Left forelimb (tissue), 1 donor: Measurements from ENCODE around the gene RTN4R.

Experiments used
- DNase-seq: peaks from one replicate; pipeline ENCODE4 v3.0.0-alpha.2; 2018; ENCODE audit warnings: low spot score

RTN4R gene

DNA sequence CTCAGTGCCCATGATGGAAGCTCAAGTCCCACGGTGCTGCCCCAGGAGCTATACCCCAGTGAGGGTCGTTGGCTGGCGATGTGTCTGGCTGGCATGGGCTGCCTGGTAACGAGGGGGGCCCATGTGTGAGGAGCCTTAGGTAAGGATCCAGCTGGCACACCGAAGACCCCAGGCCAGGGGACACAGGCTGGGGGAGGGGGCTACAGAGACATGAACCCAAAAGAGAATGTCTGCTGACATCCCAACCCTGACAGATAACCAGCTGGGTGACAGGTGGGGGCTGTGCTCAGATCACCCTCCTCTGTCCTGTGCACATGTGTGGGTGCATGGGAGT is 39.2 kb downstream of the RTN4R start:
- no peak for DNase-seq

DNA sequence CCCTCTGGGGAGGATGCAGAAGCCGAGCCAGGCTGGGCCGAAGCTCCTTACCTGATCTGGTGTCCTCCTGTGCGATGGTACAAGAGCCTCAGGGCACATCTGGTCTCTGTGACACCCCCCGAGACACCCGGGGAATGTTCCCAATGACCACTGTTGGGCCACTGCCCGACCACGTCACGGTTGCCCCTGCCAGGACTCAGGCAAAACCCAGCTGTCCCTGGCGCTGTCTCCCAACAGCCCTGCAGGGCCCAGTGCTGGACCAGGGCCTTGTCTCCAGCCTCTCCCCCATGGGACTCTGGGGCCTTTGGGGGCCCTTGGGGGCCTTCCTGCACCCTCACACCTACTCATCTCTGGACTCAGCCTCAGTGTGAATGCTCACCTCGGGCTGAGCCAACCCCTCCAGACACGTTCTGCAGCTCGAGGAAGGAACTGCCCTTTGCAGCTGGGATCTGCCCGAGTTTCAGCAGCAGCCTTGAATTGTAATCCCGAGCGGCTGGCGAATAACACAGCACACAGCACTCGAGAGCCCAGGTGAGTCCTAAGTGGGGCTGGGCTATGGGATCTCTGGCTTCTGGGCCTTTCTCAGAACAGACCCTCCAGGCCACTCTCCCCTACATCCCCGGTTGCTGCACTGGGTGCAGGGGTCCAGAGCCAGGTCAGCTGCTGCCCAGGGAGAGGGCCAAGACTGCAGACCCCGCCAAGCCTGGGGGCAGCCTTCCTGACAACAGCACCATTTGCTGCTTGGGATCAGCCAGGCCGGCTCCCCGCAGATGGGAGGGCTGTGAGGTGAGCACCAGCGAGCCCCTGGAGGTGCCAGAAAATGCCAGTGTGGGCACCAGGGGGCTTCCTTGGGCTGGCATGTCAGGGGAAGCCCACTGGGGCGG is 39.8 kb downstream of the RTN4R start:
- DNase-seq = no peak

GRCh38 chr22:20227363-20227762 is 40.8 kb downstream of the RTN4R start:
- no peak for DNase-seq

GRCh38 chr22:20226760-20227350 is 41.3 kb downstream of the RTN4R start:
- DNase-seq = no peak

DNA sequence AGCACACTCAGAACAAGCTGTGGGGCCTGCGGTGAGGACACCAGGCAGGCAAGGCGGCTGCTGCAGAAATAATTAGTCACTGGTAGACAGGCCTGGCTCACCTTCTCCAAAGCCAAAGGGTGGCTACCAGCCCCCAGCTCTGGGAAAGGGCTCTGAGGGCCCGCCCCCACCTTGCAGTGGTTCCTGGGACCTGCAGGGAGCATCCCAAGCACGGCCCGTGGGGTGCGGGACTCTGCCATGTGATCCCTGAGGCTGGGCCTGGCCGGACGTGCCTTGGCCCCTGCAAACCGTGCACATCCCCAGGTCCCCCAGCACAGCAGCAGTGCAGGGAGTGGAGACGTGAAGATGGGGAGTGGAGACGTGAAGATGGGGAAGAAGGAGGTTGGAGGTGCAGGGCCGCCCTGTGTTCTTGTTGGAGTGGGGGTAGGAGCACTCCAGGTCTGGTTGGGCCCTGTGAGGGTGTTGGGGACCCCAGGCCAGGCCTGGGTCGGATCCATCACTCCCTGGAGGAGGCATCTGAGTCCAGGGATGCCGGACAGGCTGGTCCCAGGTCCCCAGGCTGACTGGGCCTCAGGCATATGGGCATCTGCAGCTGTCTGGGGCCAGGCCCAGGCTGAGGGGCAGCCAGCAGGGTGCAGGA is 41.9 kb downstream of the RTN4R start:
- DNase-seq = no peak

DNA sequence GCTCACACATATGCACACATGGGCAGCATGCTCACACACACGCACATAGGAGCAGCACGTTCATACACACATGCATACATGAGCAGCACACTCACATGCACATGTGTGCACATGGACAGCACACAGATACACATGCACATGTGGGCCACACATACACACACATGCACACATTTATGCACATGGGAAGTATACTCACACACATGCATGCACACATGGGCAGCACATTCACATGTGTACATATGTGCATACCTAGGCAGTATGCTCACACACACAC is 42.5 kb downstream of the RTN4R start:
- DNase-seq = no peak

- DNase-seq = no peak
These were observed 43.0 kb downstream of the RTN4R start for GRCh38 chr22:20224917-20225692.

DNA sequence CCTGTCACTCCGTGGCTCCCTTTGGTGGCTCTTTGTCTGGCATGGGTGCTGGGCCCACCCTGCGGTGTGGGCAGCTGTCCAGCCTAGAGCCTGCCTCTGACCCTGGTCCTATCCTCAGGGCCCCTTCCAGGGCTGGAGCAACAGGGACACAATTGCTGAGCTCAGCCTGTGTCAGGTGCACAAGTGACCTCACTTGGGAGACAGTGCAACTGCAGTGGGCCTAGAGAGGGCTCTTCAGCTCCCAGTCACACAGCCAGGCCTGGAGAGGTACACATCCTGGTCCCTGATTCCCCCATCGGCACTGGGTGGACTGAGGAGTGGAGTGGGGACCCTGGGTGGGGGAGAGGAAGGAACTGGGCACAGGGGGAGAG is 43.9 kb downstream of the RTN4R start:
- DNase-seq = no peak

DNA sequence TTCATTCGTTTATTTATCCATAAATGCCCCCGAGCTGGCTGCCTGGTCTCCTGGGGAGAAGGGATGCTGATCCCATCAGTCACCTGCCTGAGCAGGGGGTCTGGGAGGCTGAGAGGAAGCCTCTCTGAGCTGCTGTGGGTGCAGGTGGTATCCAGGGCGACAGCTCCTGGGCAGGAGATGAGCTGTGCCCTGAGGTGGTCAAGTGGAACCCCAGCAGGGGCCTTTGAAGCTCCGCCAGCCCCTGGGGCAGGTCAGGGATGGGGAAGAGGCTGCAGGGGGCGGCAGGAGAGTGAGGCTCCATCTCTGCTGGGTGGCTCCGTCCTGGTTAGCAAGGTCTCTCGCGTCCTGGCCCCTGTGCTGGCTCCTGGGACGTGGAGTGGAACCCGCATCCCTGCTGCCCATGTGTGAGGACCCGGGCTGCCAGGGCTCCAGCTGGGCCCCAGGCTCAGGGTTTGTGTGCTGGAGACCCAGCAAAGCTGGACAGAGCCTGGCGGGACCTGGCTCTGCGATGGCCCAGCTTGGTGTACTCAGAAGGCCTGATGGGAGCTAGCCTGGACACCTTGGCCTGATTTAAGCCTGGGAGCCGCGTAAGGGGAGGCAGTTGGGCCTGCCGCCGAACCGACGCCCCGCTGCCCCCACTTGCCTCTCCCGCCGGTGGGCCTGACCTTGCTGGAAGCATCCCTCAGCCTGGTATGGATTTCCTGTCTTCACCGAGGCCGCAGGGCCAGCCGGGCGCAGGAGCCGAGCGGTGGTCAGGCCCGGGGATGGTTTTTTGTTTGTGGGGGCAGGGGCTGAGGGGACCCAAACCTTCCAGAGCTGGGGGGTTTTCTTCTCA is 44.5 kb downstream of the RTN4R start:
- no peak for DNase-seq

- no peak for DNase-seq
These were observed 45.2 kb downstream of the RTN4R start for GRCh38 chr22:20222764-20223420.

GRCh38 chr22:20221421-20222340 is 46.4 kb downstream of the RTN4R start:
- DNase-seq = no peak

- DNase-seq = no peak
These were observed 47.5 kb downstream of the RTN4R start for GRCh38 chr22:20220629-20221026.

DNA sequence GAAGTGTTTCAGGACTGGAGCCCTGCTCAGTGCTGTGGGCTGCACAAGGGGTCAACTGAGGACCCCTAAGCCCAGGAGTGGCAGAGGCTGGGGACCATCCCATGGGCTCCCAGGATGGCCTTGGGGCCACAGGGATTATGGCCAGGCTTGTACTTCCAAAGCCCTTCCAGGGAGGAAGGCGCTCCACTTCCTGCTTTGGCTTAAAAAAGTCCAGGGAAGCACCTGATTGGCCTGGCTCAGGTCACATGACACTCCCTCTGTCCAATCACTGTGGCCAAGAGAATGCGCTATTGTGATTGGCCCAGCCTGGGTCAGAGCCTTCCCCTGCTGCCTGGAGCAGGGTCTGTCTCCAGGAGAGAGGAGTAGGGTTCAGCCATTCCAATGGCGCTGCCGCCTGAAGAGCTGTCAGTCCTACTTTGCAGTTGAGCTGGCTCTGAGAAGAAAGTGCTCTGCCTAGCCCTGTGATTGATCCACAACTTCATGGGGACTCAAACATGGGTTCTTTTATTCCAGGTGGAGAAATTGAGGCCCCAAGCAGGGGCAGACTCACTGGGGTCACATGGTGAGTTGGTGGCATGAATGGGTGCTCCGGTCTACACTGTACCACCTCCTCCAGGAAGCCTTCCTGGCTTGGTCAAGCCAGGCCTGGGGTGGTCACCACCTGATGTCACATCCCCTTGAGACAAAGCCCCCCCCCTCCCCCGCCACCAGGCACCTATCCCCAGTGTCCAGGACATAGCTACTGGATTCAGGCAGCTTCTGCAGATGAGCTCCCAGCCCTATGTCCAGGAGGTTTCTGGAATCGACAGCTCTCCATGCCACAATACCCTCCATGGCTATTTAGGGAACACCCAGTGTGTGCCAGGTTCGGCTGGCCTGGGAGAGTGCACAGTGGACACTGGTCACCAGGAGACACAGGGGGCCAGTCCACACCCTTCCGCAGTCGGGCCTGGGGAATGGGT is 48.2 kb downstream of the RTN4R start:
- DNase-seq = no peak

GRCh38 chr22:20218987-20219386 is 49.1 kb downstream of the RTN4R start:
- DNase-seq = no peak

DNA sequence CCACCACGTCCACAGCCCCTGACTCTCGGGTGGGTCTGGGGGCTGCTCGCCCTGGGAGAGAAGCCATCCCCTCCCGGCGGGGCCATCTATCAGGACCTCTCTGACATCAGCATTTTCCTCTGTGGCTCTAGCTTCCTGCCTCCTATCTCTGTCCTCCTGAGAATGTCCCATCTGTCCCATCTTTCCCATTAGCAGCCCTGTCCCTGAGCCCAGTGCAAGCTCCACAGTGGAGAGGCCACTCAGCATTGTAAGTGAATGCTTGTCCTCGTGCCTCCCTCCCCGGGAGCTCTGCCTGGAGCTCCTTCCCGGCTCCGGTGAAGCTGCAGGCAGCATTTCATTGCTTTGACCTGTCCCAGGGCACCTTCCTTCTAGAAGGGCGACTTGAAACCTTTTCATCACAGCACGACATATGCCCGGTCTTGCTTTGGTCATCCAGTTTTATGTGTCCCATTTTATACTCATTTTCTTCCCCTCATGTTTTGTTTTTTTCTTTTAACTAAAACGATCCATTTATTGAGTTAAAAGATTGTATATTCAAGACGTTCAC is 49.7 kb downstream of the RTN4R start:
- DNase-seq = no peak

- no peak for DNase-seq
These were observed 50.6 kb downstream of the RTN4R start for GRCh38 chr22:20217563-20217962.

DNA sequence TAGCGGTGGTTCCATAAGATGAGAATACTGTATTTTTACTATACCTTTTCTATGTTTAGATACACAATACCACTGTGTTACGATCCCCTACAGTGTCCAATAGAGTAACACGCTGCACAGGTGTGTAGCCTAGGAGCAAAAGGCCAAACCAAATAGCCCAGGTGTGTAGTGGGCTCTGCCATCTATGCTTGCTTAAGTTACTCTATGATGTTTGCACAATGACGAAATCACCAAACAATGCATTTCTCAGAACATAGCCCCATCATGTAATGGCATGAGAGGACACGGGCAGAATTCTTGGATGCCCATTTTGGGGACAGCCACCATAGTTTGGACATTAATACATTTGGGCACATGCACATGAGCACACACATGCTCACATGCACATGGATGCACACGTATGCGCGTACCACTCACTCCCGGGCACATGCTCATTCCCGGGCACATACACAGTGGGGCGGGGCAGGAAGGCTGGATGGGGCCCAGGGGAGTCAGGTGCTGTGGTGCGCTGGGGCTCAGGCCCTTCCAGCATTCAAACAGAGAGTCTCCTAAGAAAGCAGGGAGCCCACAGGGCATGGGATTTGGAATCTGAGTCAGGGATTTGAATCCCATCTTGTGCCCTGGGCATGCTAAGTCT is 51.1 kb downstream of the RTN4R start:
- no peak for DNase-seq

GRCh38 chr22:20215742-20216141 is 52.4 kb downstream of the RTN4R start:
- DNase-seq = no peak
